HG02840 (cell line): ENCODE results near the gene BFSP2.
"Not testable (repeated sequence)": the region's sequence is repeated elsewhere in the genome, so short reads cannot be mapped to it uniquely, and the experiment has no call there.

Experiments used
- ATAC-seq: cut with Tn5 transposase; IDR thresholded peaks from one replicate; pipeline ENCODE4 v1.9.1; 2021; ENCODE audit warnings: mild to moderate bottlenecking, moderate library complexity, moderate number of reproducible peaks; ENCODE audit not compliant: unreplicated experiment, low FRiP score

The BFSP2 gene

DNA sequence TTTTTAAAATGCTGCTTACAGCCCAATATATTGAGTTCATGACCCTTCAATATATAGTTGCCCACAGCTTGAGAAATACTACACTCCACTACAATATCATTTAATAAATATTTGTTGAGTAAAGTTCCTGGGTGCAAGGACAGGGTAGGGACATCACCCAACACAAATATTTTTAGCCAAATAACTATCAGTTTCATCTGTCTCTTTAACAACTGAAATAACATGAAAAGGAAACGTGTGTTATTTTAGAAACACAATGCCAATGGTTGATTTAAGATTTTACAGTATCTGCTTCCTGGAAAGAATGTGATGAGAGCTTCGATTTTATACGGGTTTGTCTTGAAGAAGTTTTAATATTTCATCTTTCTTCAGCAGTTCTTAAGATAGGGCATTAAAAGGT lies 106.0 kb downstream of the BFSP2 start:
- peak; percentile 34 for ATAC-seq

DNA sequence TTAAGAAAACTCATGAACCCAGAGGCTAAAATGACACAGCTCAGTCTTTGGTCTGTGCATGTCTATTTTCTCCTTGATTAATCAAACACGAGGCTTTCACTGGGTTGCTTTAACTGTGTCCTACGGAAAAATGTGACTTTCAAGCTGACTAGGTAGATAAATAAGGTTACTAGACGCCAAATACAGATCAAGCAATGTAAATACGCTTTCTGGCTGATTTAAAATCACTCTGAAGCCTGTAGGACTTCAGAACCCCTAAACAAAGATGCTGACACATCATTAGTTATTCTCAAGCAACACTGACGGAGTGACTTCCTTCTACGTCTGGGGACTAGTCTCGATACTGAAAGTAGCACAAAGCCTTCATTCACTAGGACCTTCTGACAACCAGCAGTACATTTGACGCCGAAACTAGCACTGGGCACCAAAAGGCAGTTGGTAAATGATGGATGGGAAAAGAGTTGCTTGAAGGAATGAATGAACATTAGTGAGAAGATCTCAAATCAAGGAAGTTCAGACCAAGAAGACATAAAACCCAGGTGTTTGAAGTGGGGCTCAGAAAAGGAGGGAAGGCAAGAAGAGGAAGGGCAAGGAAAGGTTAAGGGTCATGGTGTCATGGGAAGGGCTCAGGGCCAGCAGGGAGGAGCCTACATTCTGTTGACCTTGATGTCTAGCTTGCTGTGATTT lies 106.5 kb downstream of the BFSP2 start:
- ATAC-seq = peak; percentile 99

DNA sequence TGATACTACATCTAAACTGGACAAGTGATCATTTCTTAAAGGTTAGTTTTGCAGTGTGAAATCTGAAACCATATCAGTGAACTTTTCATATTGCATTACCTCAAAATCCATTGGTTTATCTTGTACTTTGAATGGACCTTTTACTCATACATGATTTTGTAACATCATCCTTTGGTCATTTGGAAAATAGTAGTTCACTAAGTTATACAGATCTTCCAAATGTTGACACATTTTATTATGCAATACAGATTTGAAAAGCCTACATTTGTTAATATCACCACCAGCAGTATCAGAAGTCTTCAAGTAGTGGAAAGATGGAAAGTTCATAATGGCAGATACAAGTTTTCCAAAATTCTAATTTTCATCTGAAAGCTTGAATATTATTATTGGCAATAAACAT lies 109.6 kb downstream of the BFSP2 start:
- ATAC-seq = no peak

- no peak for ATAC-seq
These were observed 112.7 kb downstream of the BFSP2 start for GRCh38 chr3:133512416-133513089.

DNA sequence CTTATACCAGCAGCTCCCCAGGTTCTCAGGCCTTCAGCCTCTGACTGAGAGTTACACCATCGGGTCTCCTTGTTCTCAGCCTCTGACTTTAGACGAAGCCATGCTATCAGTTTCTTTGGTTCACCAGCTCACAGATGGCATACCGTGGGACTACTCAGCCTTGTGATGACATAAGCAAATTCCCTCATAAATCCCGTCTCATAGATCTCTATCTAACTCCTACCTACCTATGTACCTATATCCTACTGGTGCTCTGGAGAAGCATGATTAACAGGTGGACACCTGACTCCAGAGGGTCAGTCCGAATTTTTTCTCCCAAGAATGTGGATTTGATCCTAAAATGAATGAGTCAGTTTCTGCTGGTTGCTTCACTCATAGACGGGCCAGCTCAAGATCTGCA lies 114.6 kb downstream of the BFSP2 start:
- no peak for ATAC-seq

DNA sequence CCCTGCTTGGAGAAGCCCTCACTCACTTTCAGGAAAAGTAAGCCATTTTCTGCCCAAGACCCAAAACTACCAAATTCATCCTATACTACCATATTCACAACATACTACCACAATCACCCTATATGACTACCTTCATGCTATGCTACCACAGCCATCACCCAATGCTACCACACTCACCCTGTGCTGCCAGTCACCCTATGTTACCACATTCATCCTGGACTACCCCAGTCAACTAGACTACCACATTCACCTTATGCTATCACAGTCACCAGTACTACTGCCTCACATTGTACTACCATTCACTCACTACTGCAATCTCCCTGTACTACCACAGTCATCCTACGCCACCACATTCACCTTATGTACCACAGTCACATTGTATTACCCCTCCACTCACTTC lies 115.3 kb downstream of the BFSP2 start:
- no peak for ATAC-seq

DNA sequence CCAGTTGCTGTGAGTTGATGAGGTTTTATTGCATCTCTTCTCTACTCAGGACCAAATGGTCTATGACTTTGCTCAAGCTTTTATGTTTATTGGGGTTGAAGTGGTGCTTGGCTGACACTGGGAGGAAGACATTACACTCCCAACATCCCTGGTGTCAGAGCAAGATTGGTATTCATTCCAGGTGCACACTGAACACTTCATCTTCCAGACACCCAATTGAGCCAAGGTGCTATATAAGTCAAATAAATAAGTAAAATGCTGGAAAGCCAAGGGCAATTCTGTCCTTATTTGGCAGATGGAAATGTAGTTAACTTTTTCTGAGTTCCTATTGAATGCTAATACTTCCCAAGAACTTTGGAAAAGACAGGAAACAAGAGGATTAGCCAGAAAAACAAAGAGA lies 120.4 kb downstream of the BFSP2 start:
- ATAC-seq = no peak

- not testable (repeated sequence) for ATAC-seq
These were observed 121.1 kb downstream of the BFSP2 start for GRCh38 chr3:133520938-133521337.

GRCh38 chr3:133521946-133522345 lies 122.1 kb downstream of the BFSP2 start:
- no peak for ATAC-seq

DNA sequence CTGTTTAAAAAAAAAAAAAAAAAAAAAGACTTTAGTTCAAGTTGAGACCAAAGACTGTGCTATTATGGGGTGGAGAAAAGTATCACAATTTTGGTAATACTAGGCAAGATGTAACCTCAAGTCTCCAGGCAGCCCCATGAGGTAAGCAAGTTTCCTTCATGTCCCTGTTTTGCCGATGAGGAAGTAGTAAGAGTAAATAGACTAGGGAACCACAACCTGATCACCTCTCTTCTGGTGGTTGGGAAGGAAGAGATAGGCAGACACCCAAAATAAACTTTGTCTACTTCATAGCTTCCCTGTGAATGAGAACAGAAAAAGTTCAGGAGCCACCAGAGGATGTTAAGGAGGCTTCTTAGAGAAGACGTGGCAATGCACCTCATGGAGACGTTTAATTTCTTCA lies 123.9 kb downstream of the BFSP2 start:
- ATAC-seq = not testable (repeated sequence)
